HG03139 (cell line): ENCODE data around the gene MAPKAPK2.

Experiments used
- ATAC-seq: cut with Tn5 transposase; IDR thresholded peaks from one replicate; pipeline ENCODE4 v1.9.1; 2021; ENCODE audit not compliant: unreplicated experiment

The MAPKAPK2 gene

GRCh38 chr1:206717674-206717989 is 32.9 kb downstream of the MAPKAPK2 start:
- no peak for ATAC-seq

- ATAC-seq = no peak
Measured at GRCh38 chr1:206719169-206719839, 34.6 kb downstream of the MAPKAPK2 start.

- no peak for ATAC-seq
Measured at GRCh38 chr1:206721454-206721853, 36.7 kb downstream of the MAPKAPK2 start.

GRCh38 chr1:206722751-206723461 is 38.2 kb downstream of the MAPKAPK2 start:
- ATAC-seq = no peak

- no peak for ATAC-seq
Measured at GRCh38 chr1:206723462-206723804, 38.7 kb downstream of the MAPKAPK2 start.

GRCh38 chr1:206723805-206724472 is 39.2 kb downstream of the MAPKAPK2 start:
- no peak for ATAC-seq

- ATAC-seq = no peak
Measured at GRCh38 chr1:206725109-206725963, 40.6 kb downstream of the MAPKAPK2 start.

GRCh38 chr1:206727981-206728696 is 43.4 kb downstream of the MAPKAPK2 start:
- no peak for ATAC-seq

GRCh38 chr1:206728697-206728987 is 43.9 kb downstream of the MAPKAPK2 start:
- no peak for ATAC-seq

GRCh38 chr1:206729050-206729449 is 44.3 kb downstream of the MAPKAPK2 start:
- ATAC-seq = no peak

GRCh38 chr1:206729507-206729906 is 44.8 kb downstream of the MAPKAPK2 start:
- no peak for ATAC-seq

- no peak for ATAC-seq
Measured at GRCh38 chr1:206732508-206732907, 47.8 kb downstream of the MAPKAPK2 start.

- no peak for ATAC-seq
Measured at GRCh38 chr1:206732992-206733391, 48.3 kb downstream of the MAPKAPK2 start.

- no peak for ATAC-seq
Measured at GRCh38 chr1:206734499-206735142, 49.9 kb downstream of the MAPKAPK2 start.

GRCh38 chr1:206735553-206736031 is 50.9 kb downstream of the MAPKAPK2 start:
- ATAC-seq = no peak

GRCh38 chr1:206736878-206737728 is 52.4 kb downstream of the MAPKAPK2 start:
- no peak for ATAC-seq

- no peak for ATAC-seq
Measured at GRCh38 chr1:206737729-206738201, 53.1 kb downstream of the MAPKAPK2 start.

GRCh38 chr1:206738370-206739366 is 54.0 kb downstream of the MAPKAPK2 start:
- no peak for ATAC-seq
